K562 (cell line): ENCODE data around the gene ZPR1. TPM values are rescaled to one million over a fixed set of nuclear protein-coding genes. Genes with fewer than 3 reads are reported as not detected.

Experiments
- C11orf30 ChIP-seq: fragments of 450-650 bp; IDR thresholded peaks from 2 replicates; pipeline ENCODE4 v1.6.1; 2016; ENCODE audit warnings: low read depth, mild to moderate bottlenecking
- CAMTA2 ChIP-seq: fragments of 250-450 bp; sonication (Bioruptor Pico); conservative IDR thresholded peaks from 2 replicates; pipeline ENCODE4 v1.5.1; 2022
- CSDE1 ChIP-seq, 2 experiments: fragments of 450-650 bp; IDR thresholded peaks; 2 replicates each; pipeline ENCODE4 v1.6.1; 2016; ENCODE audit warnings: mild to moderate bottlenecking in 1 of 2
- DMBX1 ChIP-seq: fragments of 250-450 bp; sonication (Bioruptor Pico); IDR thresholded peaks from 2 replicates; pipeline ENCODE4 v1.8.0; 2022; ENCODE audit warnings: inconsistent platforms, mild to moderate bottlenecking, moderate library complexity, borderline replicate concordance
- FIP1L1 ChIP-seq: fragments of 200-400 bp; formaldehyde crosslinking; IDR thresholded peaks from 2 replicates; pipeline ENCODE4 v1.6.1; 2018; ENCODE audit warnings: mild to moderate bottlenecking, low read depth, low read length; ENCODE audit not compliant: poor library complexity, severe bottlenecking
- LCOR ChIP-seq: sonication (generic); formaldehyde crosslinking; IDR thresholded peaks from 2 replicates; pipeline ENCODE4 v1.8.0; 2022; ENCODE audit warnings: mild to moderate bottlenecking, missing genetic modification reagents
- MTA2 ChIP-seq: fragments of 450-650 bp; IDR thresholded peaks from 2 replicates; pipeline ENCODE4 v1.6.1; 2016; ENCODE audit warnings: low read depth
- NFE2L1 ChIP-seq: fragments of 450-650 bp; IDR thresholded peaks from 2 replicates; pipeline ENCODE4 v1.6.1; 2016; ENCODE audit warnings: missing genetic modification characterization, low read depth, mild to moderate bottlenecking, missing compliant biosample characterization, moderate library complexity, borderline replicate concordance
- NFIC ChIP-seq: fragments of 450-650 bp; IDR thresholded peaks from 2 replicates; pipeline ENCODE4 v1.6.1; 2017; ENCODE audit warnings: mild to moderate bottlenecking, inconsistent platforms
- NR4A1 ChIP-seq, 2 experiments: fragments of 250-450 bp in 1 of 2; fragments of 450-650 bp in 1 of 2; sonication (Bioruptor Pico) in 1 of 2; IDR thresholded peaks; 2 replicates each; pipeline versions ENCODE4 v1.4.0 to v1.6.1; 2016 to 2020; ENCODE audit warnings: mild to moderate bottlenecking in 2 of 2, missing compliant biosample characterization in 1 of 2, missing genetic modification characterization in 1 of 2, moderate library complexity in 1 of 2
- PHB2 ChIP-seq: fragments of 450-650 bp; IDR thresholded peaks from 2 replicates; pipeline ENCODE4 v1.6.1; 2017; ENCODE audit warnings: low read depth
- ZEB2 ChIP-seq: fragments of 450-650 bp; IDR thresholded peaks from 2 replicates; pipeline ENCODE4 v1.6.1; 2016
- ZNF699 ChIP-seq: fragments of 250-450 bp; sonication (Bioruptor Pico); IDR thresholded peaks from 2 replicates; pipeline ENCODE4 v1.8.0; 2021; ENCODE audit warnings: mild to moderate bottlenecking, moderate library complexity; ENCODE audit not compliant: insufficient replicate concordance
- polyA plus RNA-seq, 8 experiments: library from polyadenylated mRNA; depleted of rRNA in 4 of 8; stranded (reverse) in 5 of 8; unstranded in 3 of 8; fragments of >200 nt; fragmentation: Nextera tagmentation in 2 of 8; fragmentation: Illumina TruSeq in 1 of 8; extraction: Ambion mirVana in 2 of 8; extraction: Trizol in 1 of 8; gene quantifications; 2 replicates each; pipeline versions ENCODE4 v1.2.1 to v1.2.3, GENCODE V29; 2011 to 2014; ENCODE audit warnings: inconsistent platforms in 1 of 8, missing spikeins in 1 of 8
- total RNA-seq, 7 experiments: library from RNA; depleted of rRNA in 6 of 7; stranded (reverse); fragments of >200 nt in 6 of 7; fragmentation: Illumina TruSeq in 2 of 7; extraction: Trizol in 2 of 7; gene quantifications; 2 replicates each; pipeline versions ENCODE4 v1.2.1 to v1.2.3, GENCODE V29; 2011 to 2021; ENCODE audit warnings: low replicate concordance in 1 of 7
- TF ChIP-seq, protein P1 (sequence below): fragments of 250-450 bp; sonication (Bioruptor Pico); IDR thresholded peaks from 2 replicates; pipeline ENCODE4 v1.8.0; 2021; ENCODE audit warnings: mild to moderate bottlenecking, moderate library complexity
- TF ChIP-seq, protein P2 (sequence below): fragments of 250-450 bp; sonication (Bioruptor Pico); IDR thresholded peaks from 2 replicates; pipeline ENCODE4 v1.8.0; 2021; ENCODE audit warnings: moderate library complexity, mild to moderate bottlenecking, inconsistent platforms
- TF ChIP-seq, protein P3 (sequence below): fragments of 250-450 bp; sonication (Bioruptor Pico); IDR thresholded peaks from 2 replicates; pipeline ENCODE4 v1.8.0; 2022; ENCODE audit warnings: inconsistent platforms, mild to moderate bottlenecking, moderate library complexity, borderline replicate concordance
- TF ChIP-seq, protein P4 (sequence below), 2 experiments: IDR thresholded peaks; 2 replicates each; pipeline ENCODE4 v1.6.1; 2012; ENCODE audit warnings: improper control_type of control experiment in 2 of 2, low read depth in 2 of 2, low read length in 2 of 2, borderline replicate concordance in 1 of 2
- TF ChIP-seq, protein P5 (sequence below): sonication (generic); formaldehyde crosslinking; IDR thresholded peaks from 2 replicates; pipeline ENCODE4 v1.8.0; 2022; ENCODE audit warnings: mild to moderate bottlenecking, missing genetic modification reagents, borderline replicate concordance

Gene ZPR1
- total and polyA plus RNA-seq, 9 of the 15 experiments (the other 6 are each of a cell fraction or from before 2014, with no cell fraction given) = 13.0 to 120 (median 83.8) TPM

DNA sequence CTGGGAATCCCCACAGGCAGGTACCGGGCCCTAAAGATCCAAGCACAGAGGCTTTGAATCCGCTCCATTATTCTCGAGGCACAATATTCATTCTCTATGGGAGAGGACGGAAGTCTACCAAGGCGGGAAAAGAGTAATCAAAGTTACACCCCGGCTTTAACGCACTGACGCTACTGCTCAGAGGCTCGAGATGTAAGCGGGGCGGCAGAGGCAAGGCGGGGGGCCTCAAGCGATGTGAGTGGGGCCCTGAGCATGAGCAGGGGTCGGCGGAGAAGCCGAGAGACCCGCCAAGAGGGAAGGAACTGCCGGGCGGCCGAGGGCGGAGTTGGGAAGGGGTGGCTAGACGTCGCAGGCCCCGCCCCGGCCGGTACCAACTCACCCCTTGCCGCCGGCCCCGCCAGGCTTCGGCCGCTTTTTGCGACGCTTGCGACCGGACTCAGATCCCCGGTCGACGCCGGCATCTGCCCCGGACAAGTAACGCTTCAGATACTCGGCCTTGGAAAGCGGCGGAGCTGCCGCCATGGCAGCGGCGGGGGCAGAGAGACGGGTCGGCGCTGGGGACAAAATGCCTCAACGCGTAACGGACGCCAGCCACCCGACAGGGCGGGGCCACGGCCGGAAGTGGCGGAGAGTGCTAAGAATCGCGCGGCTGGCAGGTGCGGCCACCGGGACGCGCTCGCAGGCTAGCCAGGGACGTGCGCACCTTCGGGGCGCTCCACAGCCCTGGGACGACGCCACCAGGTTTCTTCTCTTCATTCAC, 15.2 kb downstream of the ZPR1 start, which contains the start of gene BUD13 (continued):
- TF ChIP-seq, protein P1, sequence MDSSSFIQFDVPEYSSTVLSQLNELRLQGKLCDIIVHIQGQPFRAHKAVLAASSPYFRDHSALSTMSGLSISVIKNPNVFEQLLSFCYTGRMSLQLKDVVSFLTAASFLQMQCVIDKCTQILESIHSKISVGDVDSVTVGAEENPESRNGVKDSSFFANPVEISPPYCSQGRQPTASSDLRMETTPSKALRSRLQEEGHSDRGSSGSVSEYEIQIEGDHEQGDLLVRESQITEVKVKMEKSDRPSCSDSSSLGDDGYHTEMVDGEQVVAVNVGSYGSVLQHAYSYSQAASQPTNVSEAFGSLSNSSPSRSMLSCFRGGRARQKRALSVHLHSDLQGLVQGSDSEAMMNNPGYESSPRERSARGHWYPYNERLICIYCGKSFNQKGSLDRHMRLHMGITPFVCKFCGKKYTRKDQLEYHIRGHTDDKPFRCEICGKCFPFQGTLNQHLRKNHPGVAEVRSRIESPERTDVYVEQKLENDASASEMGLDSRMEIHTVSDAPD (CRISPR knock-in tag) = no peak
- TF ChIP-seq LCOR (CRISPR knock-in tag) (no peak), NFE2L1 (no peak), CAMTA2 (CRISPR knock-in tag) (no peak), CSDE1 (IDR thresholded peaks at IDR 0.05) (no peak), FIP1L1 (peak; percentile 70), C11orf30 (peak; percentile 88), DMBX1 (CRISPR knock-in tag) (no peak), PHB2 (no peak), ZNF699 (CRISPR knock-in tag) (no peak), ZEB2 (no peak), NR4A1 (CRISPR knock-in tag; IDR thresholded peaks at IDR 0.05) (no peak), NR4A1 (tag; IDR thresholded peaks at IDR 0.05) (no peak), MTA2 (no peak), NFIC (peak; percentile 42)
- TF ChIP-seq, protein P2, sequence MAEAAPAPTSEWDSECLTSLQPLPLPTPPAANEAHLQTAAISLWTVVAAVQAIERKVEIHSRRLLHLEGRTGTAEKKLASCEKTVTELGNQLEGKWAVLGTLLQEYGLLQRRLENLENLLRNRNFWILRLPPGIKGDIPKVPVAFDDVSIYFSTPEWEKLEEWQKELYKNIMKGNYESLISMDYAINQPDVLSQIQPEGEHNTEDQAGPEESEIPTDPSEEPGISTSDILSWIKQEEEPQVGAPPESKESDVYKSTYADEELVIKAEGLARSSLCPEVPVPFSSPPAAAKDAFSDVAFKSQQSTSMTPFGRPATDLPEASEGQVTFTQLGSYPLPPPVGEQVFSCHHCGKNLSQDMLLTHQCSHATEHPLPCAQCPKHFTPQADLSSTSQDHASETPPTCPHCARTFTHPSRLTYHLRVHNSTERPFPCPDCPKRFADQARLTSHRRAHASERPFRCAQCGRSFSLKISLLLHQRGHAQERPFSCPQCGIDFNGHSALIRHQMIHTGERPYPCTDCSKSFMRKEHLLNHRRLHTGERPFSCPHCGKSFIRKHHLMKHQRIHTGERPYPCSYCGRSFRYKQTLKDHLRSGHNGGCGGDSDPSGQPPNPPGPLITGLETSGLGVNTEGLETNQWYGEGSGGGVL (CRISPR knock-in tag) = no peak
- TF ChIP-seq, protein P3, sequence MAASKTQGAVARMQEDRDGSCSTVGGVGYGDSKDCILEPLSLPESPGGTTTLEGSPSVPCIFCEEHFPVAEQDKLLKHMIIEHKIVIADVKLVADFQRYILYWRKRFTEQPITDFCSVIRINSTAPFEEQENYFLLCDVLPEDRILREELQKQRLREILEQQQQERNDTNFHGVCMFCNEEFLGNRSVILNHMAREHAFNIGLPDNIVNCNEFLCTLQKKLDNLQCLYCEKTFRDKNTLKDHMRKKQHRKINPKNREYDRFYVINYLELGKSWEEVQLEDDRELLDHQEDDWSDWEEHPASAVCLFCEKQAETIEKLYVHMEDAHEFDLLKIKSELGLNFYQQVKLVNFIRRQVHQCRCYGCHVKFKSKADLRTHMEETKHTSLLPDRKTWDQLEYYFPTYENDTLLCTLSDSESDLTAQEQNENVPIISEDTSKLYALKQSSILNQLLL (CRISPR knock-in tag) = no peak
- TF ChIP-seq, protein P4, sequence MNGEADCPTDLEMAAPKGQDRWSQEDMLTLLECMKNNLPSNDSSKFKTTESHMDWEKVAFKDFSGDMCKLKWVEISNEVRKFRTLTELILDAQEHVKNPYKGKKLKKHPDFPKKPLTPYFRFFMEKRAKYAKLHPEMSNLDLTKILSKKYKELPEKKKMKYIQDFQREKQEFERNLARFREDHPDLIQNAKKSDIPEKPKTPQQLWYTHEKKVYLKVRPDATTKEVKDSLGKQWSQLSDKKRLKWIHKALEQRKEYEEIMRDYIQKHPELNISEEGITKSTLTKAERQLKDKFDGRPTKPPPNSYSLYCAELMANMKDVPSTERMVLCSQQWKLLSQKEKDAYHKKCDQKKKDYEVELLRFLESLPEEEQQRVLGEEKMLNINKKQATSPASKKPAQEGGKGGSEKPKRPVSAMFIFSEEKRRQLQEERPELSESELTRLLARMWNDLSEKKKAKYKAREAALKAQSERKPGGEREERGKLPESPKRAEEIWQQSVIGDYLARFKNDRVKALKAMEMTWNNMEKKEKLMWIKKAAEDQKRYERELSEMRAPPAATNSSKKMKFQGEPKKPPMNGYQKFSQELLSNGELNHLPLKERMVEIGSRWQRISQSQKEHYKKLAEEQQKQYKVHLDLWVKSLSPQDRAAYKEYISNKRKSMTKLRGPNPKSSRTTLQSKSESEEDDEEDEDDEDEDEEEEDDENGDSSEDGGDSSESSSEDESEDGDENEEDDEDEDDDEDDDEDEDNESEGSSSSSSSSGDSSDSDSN (IDR thresholded peaks at IDR 0.05; ENCODE audit: borderline replicate concordance in 1 of 2, low read depth in 2 of 2, low read length in 2 of 2) = 0 out of 4 replicates have a peak, but pooled peaks of 1 of the 2 experiments have one; percentile 14
- TF ChIP-seq, protein P5, sequence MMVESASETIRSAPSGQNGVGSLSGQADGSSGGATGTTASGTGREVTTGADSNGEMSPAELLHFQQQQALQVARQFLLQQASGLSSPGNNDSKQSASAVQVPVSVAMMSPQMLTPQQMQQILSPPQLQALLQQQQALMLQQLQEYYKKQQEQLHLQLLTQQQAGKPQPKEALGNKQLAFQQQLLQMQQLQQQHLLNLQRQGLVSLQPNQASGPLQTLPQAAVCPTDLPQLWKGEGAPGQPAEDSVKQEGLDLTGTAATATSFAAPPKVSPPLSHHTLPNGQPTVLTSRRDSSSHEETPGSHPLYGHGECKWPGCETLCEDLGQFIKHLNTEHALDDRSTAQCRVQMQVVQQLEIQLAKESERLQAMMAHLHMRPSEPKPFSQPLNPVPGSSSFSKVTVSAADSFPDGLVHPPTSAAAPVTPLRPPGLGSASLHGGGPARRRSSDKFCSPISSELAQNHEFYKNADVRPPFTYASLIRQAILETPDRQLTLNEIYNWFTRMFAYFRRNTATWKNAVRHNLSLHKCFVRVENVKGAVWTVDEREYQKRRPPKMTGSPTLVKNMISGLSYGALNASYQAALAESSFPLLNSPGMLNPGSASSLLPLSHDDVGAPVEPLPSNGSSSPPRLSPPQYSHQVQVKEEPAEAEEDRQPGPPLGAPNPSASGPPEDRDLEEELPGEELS = no peak
